Panc1 (cell line): ENCODE measurements around the gene SETD3. TPM values are rescaled to one million over a fixed set of nuclear protein-coding genes. Genes with fewer than 3 reads are reported as not detected.

Experiments used
- ATAC-seq: fragments of 200-7000 bp; cut with Tn5 transposase; 2 replicates; pipeline ENCODE4 v1.9.1; 2020; ENCODE audit warnings: mild to moderate bottlenecking, moderate library complexity
- BruUV-seq: library from RNA; stranded (reverse); fragments of 400-500 nt; replicated peaks from 2 replicates; lab custom pipeline; 2021; lab: Mats Ljungman, UMichigan
- CTCF ChIA-PET: fragments of 300-600 bp; sonication (Branson Sonifier 250); formaldehyde crosslinking; loops from one replicate; lab custom pipeline; 2022; ENCODE audit warnings: antibody characterized with exemption; lab: Charles Lee
- POLR2A ChIA-PET: fragments of 300-600 bp; sonication (Branson Sonifier 250); formaldehyde crosslinking; loops from one replicate; lab custom pipeline; 2022; ENCODE audit warnings: antibody characterized with exemption; lab: Charles Lee
- DNase-seq: peaks from one replicate; pipeline ENCODE4 v3.0.0-alpha.2; 2010; ENCODE audit warnings: low read depth, low spot score
- H3K27ac ChIP-seq: 2 replicates; pipeline ENCODE4 v1.5.1; 2011; ENCODE audit warnings: mild to moderate bottlenecking, low read length, inconsistent platforms
- H3K27me3 ChIP-seq: fragments of 200-500 bp; sonication (Bioruptor generic); 2 replicates; pipeline ENCODE4 v1.6.0; 2014; ENCODE audit warnings: low read length, inconsistent platforms; ENCODE audit not compliant: control insufficient read depth, insufficient read depth
- H3K36me3 ChIP-seq: fragments of 200-500 bp; sonication (Bioruptor generic); 2 replicates; pipeline ENCODE4 v1.5.1; 2014; ENCODE audit warnings: inconsistent platforms, mild to moderate bottlenecking, low read length, moderate library complexity; ENCODE audit not compliant: control insufficient read depth, insufficient read depth
- H3K4me1 ChIP-seq: 2 replicates; pipeline ENCODE4 v1.5.1; 2011; ENCODE audit warnings: inconsistent platforms, mild to moderate bottlenecking, low read length, moderate library complexity; ENCODE audit not compliant: control insufficient read depth, insufficient read depth
- H3K4me3 ChIP-seq, 2 experiments: 2 replicates each; pipeline ENCODE4 v1.5.1; 2011 to 2012; ENCODE audit warnings: low read depth in 2 of 2, low read length in 2 of 2, mild to moderate bottlenecking in 2 of 2, inconsistent platforms in 1 of 2, moderate library complexity in 1 of 2
- H3K9me3 ChIP-seq: fragments of 200-500 bp; sonication (Bioruptor generic); 2 replicates; pipeline ENCODE4 v1.5.1; 2014; ENCODE audit warnings: low read depth, mild to moderate bottlenecking, inconsistent platforms, low read length, moderate library complexity; ENCODE audit not compliant: control insufficient read depth, insufficient read depth
- POLR2AphosphoS5 ChIP-seq: IDR thresholded peaks from 2 replicates; pipeline ENCODE4 v1.6.1; 2012; ENCODE audit warnings: mild to moderate bottlenecking, low read depth, low read length, moderate library complexity
- SIN3A ChIP-seq: IDR thresholded peaks from 2 replicates; pipeline ENCODE4 v1.6.1; 2012; ENCODE audit warnings: low read depth, mild to moderate bottlenecking, low read length, moderate library complexity, borderline replicate concordance; ENCODE audit not compliant: insufficient read depth
- TCF7L2 ChIP-seq: IDR thresholded peaks from 2 replicates; pipeline ENCODE4 v1.6.1; 2011; ENCODE audit warnings: mild to moderate bottlenecking, low read depth, low read length, inconsistent platforms
- in situ Hi-C: cut with HindIII; loops from 2 replicates; pipeline ENCODE4 v1.10.0; 2016; ENCODE audit warnings: low sequenced_read_pairs, low pct_unique_long_range_greater_than_20kb
- intact Hi-C: fragments of 100-400 bp; cut with micrococcal nuclease; formaldehyde crosslinking; loops from one replicate; pipeline ENCODE4 v1.10.0; 2022; ENCODE audit not compliant: unreplicated experiment
- total RNA-seq: library from RNA; stranded (reverse); gene quantifications from one replicate; pipeline ENCODE4 v1.2.1, GENCODE V29; 2021; ENCODE audit not compliant: unreplicated experiment
- TF ChIP-seq, protein P1 (sequence below), 2 experiments: IDR thresholded peaks; 2 replicates each; pipeline ENCODE4 v1.6.1; 2011 to 2012; ENCODE audit warnings: low read depth in 2 of 2, control low read depth in 1 of 2, low read length in 1 of 2, mild to moderate bottlenecking in 1 of 2, moderate library complexity in 1 of 2; ENCODE audit not compliant: insufficient read depth in 1 of 2
- TF ChIP-seq, protein P2 (sequence below): fragments of 450-650 bp; IDR thresholded peaks from 2 replicates; pipeline ENCODE4 v1.5.1; 2017; ENCODE audit warnings: mild to moderate bottlenecking

The SETD3 gene
- total RNA-seq, 1 experiment from 2014 or later, result 51.1 TPM

- Histone ChIP-seq H3K4me3 (no peak overlapping the region), H3K27me3 (no peaks in the 10 kb centered on the region), H3K9me3 (no peaks in the 10 kb centered on the region), H3K36me3 (no peaks in the 10 kb centered on the region), H3K27ac (no peak overlapping the region), H3K4me1 (no peaks in the 10 kb centered on the region)
- intact Hi-C loops, result no loop called here
- ChIA-PET CTCF (no interaction called here), POLR2A (no interaction called here)
- no TSS peak for BruUV-seq
- in situ Hi-C loops, result no loop called here
- TF ChIP-seq POLR2AphosphoS5 (no peak), TCF7L2 (no peak), SIN3A (no peak)
- TF ChIP-seq, protein P1, sequence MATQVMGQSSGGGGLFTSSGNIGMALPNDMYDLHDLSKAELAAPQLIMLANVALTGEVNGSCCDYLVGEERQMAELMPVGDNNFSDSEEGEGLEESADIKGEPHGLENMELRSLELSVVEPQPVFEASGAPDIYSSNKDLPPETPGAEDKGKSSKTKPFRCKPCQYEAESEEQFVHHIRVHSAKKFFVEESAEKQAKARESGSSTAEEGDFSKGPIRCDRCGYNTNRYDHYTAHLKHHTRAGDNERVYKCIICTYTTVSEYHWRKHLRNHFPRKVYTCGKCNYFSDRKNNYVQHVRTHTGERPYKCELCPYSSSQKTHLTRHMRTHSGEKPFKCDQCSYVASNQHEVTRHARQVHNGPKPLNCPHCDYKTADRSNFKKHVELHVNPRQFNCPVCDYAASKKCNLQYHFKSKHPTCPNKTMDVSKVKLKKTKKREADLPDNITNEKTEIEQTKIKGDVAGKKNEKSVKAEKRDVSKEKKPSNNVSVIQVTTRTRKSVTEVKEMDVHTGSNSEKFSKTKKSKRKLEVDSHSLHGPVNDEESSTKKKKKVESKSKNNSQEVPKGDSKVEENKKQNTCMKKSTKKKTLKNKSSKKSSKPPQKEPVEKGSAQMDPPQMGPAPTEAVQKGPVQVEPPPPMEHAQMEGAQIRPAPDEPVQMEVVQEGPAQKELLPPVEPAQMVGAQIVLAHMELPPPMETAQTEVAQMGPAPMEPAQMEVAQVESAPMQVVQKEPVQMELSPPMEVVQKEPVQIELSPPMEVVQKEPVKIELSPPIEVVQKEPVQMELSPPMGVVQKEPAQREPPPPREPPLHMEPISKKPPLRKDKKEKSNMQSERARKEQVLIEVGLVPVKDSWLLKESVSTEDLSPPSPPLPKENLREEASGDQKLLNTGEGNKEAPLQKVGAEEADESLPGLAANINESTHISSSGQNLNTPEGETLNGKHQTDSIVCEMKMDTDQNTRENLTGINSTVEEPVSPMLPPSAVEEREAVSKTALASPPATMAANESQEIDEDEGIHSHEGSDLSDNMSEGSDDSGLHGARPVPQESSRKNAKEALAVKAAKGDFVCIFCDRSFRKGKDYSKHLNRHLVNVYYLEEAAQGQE (IDR thresholded peaks at IDR 0.05; ENCODE audit: insufficient read depth in 1 of 2, low read depth in 2 of 2, low read length in 1 of 2), result no peak
- TF ChIP-seq, protein P2, sequence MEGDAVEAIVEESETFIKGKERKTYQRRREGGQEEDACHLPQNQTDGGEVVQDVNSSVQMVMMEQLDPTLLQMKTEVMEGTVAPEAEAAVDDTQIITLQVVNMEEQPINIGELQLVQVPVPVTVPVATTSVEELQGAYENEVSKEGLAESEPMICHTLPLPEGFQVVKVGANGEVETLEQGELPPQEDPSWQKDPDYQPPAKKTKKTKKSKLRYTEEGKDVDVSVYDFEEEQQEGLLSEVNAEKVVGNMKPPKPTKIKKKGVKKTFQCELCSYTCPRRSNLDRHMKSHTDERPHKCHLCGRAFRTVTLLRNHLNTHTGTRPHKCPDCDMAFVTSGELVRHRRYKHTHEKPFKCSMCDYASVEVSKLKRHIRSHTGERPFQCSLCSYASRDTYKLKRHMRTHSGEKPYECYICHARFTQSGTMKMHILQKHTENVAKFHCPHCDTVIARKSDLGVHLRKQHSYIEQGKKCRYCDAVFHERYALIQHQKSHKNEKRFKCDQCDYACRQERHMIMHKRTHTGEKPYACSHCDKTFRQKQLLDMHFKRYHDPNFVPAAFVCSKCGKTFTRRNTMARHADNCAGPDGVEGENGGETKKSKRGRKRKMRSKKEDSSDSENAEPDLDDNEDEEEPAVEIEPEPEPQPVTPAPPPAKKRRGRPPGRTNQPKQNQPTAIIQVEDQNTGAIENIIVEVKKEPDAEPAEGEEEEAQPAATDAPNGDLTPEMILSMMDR, result no peak
- DNase-seq, result no peak
- no peak for ATAC-seq
These were observed 92.8 kb downstream of the SETD3 start for GRCh38 chr14:99387880-99388279.

DNA sequence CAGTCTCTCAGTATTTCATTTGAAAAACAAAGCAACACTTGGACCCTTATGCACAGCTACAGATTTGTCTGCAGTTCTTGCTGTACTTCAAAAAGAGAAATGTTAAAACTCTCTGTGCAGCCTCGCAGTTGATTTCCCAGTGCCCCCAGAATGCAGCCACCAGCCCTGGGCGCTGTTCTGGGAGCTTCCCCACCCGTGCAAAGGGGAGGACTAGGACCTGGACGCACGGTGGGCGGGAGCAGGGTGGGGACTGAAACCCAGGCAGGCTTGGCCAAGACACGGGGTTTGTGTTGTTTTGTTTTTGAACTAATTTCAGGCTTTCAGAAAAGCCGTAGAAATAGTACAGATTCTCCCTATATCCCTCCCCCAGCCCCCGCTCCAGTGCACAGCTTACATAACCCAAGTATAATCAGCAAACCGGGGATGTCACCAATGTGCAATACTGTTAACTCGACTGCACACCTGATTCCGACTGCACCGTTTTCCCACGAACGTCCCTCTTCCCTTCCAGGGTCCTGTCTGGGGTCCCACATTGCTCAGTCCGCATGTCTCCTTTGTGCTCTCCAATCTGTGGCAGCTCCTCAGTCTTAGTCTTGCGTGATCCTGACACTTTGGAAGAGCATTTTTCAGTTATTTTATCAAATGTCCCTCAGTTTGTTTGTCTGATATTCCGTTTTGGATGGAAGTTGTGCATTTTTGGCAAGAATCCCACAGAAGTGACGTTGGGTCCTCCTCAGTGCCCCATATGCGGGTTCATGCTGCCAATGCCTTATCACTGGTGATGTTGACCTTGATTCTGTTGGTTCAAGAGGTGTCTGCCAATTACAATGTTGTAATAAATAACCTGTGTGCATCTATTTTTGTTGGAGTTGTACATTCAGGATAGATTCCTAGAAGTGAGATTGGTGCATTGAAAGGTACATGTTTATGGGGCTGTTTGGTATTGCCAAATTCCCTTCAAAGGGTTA is 95.9 kb downstream of the SETD3 start:
- Histone ChIP-seq H3K4me3 (no peak overlapping the region), H3K4me1 (no peaks in the 10 kb centered on the region), H3K9me3 (no peaks in the 10 kb centered on the region), H3K27me3 (no peaks in the 10 kb centered on the region), H3K36me3 (no peaks in the 10 kb centered on the region), H3K27ac (no peak overlapping the region)
- ATAC-seq (no peak), DNase-seq (no peak)
- CTCF ChIA-PET, result no interaction called here
- in situ Hi-C loops (no loop called here), intact Hi-C loops (no loop called here)
- POLR2A ChIA-PET, result no interaction called here
- BruUV-seq, result no TSS peak
- TF ChIP-seq POLR2AphosphoS5, result no peak
- TF ChIP-seq TCF7L2, result no peak
- TF ChIP-seq, protein P2, result no peak
- TF ChIP-seq SIN3A, result no peak
